Stimulated activated CD8-positive, alpha-beta memory T cell treated with anti-CD3 and anti-CD28 coated beads, Interleukin-15, amount 100 ng/mL, for 24 hours (primary cell): Measurements from ENCODE around the gene AKAP13.
"Not testable (repeated sequence)": the region's sequence is repeated elsewhere in the genome, so short reads cannot be mapped to it uniquely, and the experiment has no call there.

Experiments
- DNase-seq: peaks from one replicate; pipeline ENCODE4 v3.0.0-alpha.2; 2020; ENCODE audit warnings: low read depth

AKAP13 gene

DNA sequence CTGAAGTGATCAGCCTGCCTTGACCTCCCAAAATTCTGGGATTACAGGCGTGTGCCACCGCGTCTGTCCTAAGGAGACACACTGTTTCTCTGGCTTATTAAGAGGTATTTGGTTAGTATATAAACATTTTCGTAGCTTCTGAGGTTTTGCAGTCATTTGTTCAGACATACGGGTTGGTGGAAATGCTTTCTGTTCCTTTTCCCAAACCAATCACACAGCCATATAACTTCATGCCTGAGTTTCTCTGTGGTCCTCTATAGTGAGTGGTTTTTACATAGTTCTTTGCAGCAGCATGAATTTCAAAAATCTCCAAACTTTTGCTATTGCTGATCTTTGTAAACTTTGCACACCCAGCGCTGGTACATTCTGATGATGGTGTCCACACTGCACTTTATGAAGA, 100.5 kb downstream of the AKAP13 start:
- DNase-seq, result no peak

DNA sequence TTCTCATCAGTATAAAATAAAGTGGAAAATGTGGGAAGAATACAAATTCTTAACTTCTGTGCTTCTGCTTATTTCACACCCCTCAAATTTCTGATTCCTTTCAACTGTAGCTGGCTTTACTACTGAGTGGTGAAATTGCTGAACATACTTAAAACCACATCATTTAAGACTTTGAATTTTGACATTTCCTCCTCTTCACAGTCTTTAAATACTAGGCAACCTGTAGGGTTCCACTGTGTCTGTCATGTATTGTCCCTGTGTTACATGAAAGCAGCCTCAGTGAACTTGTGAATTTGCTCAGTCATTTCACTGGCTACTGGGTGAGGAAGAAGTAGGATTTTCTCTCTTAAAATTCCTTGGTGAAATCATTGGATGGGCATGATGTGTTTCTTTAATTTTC, 101.1 kb downstream of the AKAP13 start:
- not testable (repeated sequence) for DNase-seq

DNA sequence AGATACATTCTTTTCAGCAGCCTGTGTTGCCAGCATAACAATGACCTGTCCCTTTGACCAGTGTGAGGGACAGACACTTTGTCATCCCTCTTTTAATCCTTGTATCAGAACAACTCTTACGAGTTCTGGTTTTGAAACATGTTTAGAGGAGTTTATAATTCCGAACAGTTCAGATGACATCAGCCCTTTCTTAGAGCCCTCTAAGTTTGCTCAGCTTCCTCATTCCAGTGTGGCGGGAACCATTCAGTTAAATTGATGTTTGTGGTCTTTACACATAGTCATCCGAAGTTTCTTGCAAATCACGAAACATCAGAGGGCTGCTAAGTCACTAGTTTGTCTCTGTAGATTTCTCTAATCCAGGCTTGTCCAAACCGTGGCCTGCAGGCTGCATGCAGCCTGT, 102.5 kb downstream of the AKAP13 start:
- no peak for DNase-seq

GRCh38 chr15:85483955-85484354, 103.6 kb downstream of the AKAP13 start:
- DNase-seq, result not testable (repeated sequence)

DNA sequence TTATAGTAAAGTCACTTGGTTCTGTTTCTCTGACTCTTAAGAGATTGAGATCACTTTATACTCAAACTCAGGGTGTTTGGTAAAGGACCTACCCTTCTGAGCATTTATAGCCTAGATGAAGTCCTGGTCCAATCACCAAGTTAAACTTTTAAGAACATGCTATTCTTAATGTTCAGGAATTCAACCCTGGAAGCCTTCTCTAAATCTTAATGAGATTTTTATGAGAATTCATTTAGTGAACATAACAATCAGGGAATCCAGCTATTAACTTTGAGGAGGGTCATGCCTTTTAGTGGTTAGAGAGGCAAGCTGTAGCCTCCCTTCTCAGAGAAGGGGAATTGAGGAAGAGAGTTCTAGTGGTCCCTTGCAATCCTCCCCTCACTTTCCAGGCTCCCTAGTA, 104.5 kb downstream of the AKAP13 start:
- DNase-seq, result not testable (repeated sequence)

DNA sequence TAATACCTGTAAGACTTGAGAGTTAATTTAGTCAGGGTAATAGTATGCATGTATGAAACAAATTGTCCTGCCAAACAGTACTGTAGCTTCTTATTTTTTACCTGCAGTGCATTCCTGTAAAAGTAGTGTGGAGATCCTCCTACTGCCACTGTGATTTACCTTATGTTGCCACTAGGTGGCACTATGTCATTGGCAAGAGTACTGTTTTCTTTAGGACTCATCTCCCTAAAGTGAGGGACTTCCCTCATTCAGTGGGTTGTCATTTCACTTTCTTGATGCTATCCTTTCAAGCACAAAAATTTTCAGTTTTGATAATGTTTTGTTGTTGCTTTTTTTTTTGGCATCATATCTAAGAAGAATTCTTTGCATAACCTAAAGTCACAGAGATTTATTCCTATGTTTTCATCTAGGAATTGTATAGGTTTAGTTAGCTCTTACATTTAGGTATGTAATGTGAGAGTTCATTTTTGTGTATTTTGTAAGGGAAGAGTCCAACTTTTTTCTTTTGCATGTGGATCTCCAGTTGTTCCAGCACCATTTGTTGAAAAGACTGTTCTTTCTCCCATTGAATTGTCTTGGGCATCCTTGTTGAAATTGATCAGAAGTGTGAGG, 105.7 kb downstream of the AKAP13 start:
- DNase-seq, result no peak

DNA sequence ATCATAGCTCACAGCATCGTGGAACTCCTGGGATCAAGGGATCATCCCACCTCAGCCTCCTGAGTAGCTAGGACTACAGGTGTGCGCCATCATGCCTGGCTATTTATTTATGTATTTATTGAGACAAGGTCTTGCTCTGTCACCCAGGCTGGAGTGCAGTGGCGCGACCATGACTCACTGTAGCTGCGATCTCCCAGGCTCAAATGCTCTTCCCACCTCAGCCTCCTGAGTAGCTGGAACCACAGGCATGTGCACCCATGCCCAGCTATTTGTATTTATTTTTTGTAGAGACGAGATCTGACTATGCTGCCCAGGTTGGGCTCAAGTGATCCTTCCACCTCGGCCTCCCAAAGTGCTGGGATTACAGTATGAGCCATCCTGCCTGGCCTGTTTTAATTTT, 107.4 kb downstream of the AKAP13 start:
- DNase-seq, result not testable (repeated sequence)

DNA sequence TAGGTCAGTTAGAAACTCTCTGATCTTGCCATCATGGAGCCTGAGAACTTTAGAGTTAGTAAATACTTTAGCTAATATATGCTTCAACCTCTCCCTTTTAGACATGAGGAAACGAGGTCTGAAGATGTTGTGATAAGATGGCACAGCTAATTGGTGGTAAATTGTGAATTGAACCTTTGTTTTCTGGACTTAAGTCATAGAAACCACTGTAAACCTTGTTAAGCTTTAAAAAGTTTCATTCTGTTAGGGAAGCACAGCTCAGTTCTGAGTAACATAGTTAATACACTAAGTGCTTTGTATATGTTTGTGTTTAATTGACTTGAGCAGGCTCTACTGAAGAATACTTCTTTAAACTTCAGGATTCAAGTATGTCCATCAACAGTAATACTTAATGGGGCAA, 108.6 kb downstream of the AKAP13 start:
- no peak for DNase-seq

GRCh38 chr15:85489773-85490493, 109.5 kb downstream of the AKAP13 start:
- DNase-seq, result no peak

GRCh38 chr15:85490856-85491255, 110.5 kb downstream of the AKAP13 start:
- no peak for DNase-seq

GRCh38 chr15:85491691-85492090, 111.3 kb downstream of the AKAP13 start:
- no peak for DNase-seq

GRCh38 chr15:85492406-85492805, 112.0 kb downstream of the AKAP13 start:
- no peak for DNase-seq

GRCh38 chr15:85493260-85493659, 112.9 kb downstream of the AKAP13 start:
- DNase-seq, result no peak

- no peak for DNase-seq
Measured at GRCh38 chr15:85494048-85494777, 113.8 kb downstream of the AKAP13 start.

DNA sequence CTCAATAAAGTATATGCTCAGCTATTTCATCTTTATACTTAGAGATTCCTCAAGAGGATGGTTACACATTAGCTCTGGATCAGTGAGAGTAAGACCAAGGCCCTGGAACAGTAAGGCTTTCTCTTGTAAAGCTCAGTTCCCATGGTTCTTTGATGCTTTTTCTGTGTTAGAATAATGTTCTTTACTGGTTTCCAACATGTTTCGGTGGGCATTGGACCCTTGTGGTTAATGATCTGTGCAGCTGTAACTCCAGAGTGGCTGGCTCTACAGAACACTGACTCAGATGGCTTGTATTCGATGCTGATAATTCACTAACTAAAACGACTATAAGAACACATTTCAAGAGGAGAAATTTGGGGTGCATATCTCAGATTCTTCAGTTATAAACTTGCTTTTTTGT, 114.7 kb downstream of the AKAP13 start:
- DNase-seq, result no peak

GRCh38 chr15:85495544-85495943, 115.1 kb downstream of the AKAP13 start:
- no peak for DNase-seq

DNA sequence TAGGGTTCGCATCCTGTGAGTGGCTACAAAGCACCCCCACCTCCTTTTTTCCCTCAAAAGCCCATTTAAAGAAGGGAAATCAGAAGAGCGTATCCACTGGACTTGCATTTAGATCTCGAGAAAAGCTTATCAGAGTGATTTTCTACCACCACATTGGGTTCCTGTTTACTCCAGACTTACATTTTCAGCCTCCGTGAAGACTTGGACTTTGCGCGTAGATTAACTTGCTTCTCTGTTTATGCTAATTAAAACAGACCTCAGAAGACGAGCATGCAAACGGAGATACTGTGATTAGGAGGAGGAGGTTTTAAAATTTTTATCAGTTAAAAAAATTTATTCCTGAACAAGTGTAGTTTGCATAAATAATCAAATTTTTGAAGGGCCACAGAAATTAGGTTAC, 115.7 kb downstream of the AKAP13 start:
- DNase-seq, result no peak

DNA sequence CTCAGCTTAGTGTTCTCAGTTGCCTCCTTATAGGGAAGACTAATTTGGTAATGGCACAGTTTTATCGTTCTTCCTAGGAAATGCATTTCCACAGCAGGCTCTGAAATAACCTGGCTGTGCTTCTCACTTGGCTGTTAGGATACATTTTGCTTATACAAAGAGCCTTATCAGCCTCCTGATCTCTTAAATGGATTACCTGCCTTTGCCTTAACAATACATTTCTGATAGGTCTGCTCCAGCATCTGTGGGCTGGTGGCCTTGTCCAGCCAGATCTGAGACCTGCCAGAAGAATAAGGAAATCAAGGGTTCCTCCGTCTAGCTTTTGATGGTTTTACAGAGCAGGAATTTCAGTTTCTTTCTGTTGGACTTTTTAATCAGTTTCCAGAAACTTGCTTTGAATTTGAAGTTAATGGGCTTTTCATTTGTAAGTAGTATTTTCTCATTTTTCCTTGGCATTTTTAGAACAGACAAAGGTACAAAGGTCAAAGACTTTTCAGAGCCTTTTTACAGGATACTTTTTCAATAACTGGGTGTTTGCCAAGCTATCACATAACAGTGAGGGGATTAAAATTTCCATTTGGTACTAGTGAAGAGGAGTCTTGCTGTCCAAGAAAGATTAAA, 116.3 kb downstream of the AKAP13 start:
- DNase-seq, result no peak

GRCh38 chr15:85497172-85497569, 116.8 kb downstream of the AKAP13 start:
- DNase-seq, result no peak

DNA sequence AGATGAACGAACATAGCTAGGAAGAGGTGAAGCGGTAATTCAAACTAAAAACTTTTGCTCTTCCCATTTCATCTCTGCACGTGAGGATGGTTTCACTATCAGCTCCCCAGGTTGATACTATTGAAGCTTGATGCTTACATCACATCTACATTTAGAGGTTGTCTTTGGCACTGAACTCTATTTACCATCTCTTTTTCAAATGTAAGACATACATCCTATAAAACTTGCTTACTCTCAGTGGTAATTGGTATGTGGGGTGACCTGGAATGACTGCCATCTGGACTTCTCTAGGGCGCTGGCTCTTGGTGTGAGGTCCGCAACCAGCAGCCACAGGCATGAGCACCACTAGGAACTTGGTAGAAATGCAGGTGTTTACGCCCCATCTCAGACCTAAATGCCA, 118.1 kb downstream of the AKAP13 start:
- DNase-seq, result no peak

GRCh38 chr15:85499371-85499887, 119.0 kb downstream of the AKAP13 start:
- DNase-seq, result no peak

DNA sequence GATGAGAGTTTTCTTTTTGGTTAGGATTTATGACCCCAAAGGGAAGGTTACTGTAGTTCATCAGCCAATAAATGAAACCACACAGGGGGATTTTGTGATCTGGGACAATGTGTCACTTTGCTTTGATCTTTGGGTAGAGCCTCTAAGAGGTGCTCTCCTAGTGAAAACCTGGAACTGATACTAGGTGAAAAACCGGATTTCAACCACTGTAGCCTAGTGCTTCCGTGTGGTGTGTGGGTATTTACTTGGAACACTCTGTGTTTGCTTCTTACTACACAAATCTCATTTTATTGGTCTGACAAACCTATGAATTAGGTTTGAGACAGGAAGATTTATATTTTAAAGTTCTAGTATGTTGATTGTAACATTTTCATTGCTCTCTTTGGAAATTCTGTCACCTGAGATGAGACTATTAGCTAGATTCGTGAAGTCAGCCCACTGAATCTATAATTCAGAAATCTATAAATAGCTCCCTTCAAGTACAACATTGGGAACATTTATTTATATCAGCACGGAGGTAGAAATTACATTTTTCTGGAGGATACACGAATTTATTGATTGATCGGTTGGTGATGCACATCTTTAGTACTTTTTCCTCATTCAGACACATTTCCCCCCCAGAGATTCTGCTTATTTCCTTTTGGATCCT, 119.8 kb downstream of the AKAP13 start:
- DNase-seq, result no peak
